ENCODE results near the gene TMEM167A. TPM values are rescaled to one million over a fixed set of nuclear protein-coding genes. Genes with fewer than 3 reads are reported as not detected.
A peak's percentile ranks its signal among the peaks of the same experiment; 100 is the strongest.

The TMEM167A gene
- total RNA-seq, 1 experiment from 2014 or later: 63.9 TPM

DNA sequence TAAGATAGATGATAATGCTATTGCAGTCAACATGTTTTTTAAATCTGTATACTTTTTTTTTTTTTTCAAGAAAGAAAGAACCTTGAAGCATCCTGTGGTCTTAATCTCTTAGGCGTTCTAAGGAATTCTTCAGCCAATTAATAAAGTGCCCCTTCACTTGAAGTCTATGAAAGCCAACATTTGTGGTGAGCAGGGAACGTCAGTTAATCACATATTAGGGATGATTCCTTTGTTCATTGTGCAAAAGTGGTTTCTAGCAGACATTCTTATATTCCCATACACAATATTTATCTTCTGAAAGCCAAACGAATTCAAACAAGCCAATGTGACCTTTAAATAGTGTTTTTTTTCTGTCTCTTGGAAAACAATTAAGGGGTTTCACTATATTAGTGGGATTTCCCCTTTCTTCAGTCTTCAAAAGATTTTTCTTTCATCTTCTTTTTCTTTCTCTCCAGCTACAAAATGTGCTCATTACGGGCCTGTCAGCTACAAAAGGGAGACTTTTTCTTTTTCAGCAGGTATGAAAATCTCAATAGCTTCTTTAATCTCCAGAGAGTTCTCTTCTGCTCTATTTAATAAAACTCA is 40.1 kb downstream of the TMEM167A start:
- DNase-seq (ENCODE audit: low read depth): no peak

DNA sequence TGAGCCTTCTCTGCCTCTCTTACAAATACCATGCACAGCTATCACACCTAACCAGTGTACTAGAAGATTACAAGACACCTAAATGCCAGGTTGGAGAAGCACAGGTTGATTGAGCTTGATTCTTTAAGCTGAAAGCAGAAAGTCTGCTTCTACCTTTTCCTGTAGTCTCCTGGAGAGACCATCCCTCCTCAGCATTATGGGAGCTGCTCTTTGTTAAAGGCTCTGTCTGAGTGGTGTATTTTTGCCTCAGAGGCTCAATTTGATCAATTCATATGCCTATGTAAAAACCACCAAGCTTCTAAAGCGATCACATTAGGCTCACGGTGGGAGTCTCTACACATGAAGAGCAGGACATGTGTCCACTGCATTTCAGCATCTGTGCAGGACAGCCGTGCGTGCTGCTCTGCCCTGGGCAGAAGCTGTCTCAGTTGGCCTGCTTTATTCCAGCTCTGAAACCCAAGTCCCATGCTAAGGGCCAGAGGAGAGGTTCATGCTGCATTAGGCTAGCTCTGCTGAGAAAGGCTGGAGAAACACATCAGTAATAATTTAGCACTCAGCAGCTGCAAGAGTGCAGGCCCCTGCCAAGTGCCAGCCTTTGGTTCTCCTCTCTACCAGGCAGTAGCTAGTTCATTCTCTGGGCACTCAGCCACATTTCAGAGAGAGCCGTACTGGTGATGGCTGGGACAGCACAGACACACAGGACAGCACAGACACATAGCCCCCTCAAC is 41.7 kb downstream of the TMEM167A start:
- no peak for DNase-seq (ENCODE audit: low read depth)

DNA sequence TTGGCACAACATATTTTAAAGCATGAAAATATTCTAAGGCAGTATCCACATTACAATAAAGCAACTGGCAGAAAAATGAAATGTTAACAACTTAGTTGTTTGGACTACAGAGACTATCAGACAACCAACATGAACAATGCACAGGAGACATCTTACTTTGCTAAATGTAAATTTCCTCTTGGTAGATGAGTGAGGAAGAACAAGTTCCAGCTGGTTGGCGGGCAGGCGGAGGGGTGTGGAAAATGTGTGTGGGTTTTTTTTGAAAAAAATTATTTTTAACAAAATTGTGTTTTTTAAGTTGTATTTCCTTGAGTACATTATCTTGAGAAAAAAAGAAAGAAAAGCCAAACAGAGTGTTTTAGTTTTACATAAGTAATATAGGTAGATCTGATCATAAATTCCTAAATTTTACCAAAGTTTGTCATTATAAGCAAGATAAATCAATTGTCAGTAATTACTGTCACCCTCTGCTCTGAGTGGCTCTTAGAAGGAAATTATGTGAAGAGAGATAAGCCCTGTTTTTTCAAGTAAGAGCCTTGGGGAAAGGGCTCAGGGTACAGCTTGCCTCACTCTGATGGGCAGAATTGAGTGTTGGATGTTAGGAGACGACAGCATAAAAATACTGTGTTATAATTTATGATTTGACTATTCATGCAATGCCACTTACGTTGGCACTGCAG is 42.5 kb downstream of the TMEM167A start:
- no peak for DNase-seq (ENCODE audit: low read depth)

DNA sequence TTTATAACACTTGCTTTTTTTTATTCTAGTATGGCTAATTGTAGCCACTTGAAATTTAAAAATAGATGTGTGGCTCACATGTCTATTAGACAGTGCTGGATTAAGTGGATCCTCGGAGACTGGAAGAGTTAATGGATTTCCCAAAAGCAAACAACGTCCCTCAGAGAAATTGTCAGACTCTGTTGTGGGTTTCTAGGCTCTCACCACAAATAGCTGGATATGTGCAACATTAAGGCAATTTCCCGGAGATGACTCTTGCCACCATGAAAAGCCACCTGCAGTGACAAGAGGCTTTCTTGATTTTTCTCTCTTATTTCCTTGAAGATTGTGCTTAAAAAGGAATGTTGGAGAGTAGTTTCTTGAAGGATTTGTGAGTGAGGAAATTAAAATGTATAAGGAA is 43.2 kb downstream of the TMEM167A start:
- no peak for DNase-seq (ENCODE audit: low read depth)

DNA sequence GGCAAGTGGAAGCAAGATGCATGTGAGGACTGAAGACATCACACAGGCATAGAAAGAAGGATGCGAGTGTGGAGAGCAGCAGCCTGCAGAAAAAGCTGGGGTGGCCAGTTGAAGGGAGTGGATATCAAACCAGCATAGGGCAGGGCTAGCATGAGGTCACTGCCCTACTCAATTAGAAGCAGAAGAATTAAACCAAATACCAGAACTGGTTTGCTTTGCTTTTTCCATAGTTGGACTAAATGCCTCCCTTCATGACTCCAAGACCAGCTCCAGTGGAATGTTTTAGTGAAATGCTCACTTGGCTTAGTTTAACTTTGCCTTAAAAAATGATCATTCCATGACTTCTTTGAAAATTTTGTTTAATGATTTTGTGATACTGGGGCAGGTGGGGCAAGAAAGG is 45.8 kb downstream of the TMEM167A start:
- DNase-seq (ENCODE audit: low read depth): no peak

DNA sequence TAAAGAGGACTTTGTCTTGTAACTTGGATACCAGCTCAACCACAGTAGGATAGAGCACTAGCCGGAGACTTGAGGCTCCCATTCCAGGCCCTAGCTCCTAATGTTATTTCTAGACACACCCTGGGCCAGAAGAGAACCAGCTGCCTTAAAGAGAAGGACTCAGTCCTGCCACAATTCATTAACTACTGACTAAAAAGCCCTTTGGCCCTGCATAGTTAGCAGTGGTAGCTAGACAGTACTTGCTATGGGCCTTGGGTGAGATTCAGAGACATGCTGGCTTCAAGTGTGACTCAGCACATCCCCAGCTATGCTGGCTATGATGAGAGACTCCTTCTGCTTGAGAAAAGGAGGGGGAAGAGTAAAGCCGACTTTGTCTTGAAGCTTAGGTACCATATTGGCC is 47.3 kb downstream of the TMEM167A start:
- peak; percentile 47 for DNase-seq (ENCODE audit: low read depth)

DNA sequence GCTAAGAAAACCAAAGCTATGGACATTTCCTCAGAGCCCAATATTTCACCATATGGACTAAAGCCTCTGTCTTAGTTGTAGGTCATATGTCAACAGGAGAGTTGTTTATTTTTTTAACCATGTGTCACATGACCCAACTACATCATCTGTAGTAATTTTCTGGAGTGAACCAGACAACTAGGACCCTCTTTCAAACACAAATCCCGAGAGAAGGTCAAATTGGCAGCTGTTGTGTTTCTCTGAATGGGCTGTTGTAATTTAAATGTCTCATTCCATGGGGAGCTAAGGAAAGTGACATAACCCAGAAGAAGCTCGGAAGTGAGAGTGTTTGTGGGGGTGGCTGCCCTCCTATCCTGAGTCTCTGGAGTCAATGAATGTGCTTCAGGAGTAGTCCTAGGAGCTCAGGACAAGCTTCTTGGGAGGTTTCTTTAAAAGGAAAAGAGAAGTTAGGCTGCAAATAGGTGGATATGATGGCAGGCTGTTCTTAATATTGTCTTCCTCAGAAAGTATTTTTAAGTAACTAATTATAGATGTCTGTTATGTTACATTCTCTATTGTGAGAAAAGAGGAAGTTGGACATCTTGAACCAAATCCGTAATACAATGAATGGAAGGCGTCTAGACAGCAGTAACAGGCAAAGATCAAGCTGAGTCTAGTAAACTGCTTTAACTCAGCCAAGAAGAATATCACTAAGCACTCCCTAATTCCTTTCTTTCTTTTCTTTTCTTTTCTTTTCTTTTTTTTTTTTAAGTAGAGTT is 50.1 kb downstream of the TMEM167A start:
- no peak for DNase-seq (ENCODE audit: low read depth)

DNA sequence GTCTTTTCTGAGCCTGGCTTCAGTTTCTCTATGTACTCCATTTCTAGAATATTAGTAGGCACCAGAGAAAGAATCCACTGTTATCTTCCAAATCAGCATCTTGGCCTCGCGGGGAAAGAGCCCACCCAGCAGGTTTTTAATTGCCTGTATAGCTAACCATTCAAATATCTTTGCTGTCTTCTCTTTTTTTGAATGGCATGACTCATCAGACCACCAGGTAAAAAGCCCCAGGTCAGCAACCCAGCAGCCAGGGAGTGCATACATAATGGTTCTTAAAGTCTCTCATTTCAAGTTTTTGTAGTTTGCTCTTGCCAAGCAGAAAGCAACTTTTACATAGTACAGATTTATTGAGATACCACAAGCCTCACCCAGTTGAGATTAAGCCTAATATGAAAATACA is 50.7 kb downstream of the TMEM167A start:
- DNase-seq (ENCODE audit: low read depth): no peak

DNA sequence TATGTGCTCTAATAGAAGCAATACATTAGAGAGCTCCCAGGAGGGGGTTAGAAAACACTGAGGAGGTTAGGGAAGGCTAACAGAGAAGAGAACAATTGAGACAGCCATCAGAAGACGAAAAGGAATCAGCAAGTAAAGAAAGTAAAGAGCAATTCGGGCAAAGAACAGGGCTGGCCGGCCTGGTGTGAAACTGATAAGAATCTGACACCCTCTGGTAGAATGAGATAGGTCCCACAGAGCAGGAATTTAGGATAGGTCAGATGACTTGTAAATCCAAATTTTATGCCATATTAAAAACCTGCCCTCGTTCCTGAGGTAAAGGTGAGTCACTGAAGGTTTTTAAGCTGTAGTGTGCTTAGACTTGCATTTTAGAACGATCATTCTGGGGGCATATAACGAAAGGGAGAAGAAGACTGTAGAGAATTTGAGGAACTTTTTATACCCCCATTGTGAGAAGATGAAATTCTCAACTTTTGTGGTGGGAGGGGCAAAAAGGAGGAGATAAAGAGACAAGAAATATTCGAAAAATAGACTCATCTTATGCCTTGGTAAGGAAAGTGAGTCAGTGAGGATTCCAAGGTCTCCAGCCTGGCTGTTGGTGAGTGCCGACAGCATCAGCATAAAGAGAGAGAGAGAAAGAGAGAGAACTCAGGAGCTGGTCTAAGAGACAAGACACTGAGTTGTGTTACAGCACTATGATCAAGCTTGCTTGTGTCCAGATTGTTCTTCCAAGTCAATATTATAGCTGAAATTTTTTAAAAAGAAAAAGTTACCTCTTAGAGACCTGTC is 51.3 kb downstream of the TMEM167A start:
- DNase-seq (ENCODE audit: low read depth): no peak

DNA sequence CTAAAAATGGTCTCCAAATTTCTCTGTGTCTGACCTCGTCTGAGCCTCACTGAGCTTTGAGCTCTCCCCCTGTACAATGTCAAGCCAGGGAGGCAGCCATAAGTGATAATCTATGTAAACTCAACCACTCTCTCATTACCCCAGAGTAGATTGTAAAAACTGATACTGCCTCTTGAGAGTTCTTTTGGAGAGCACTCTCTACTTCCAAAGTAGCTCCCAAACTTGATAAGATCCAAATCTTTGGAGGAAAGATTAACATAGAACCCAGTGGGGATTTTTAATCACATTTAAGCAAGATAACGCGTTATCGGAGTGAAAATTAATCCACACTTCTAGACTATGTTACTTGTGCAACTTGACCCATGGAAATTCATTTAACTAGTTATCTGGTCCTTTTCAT is 54.9 kb downstream of the TMEM167A start:
- no peak for DNase-seq (ENCODE audit: low read depth)

DNA sequence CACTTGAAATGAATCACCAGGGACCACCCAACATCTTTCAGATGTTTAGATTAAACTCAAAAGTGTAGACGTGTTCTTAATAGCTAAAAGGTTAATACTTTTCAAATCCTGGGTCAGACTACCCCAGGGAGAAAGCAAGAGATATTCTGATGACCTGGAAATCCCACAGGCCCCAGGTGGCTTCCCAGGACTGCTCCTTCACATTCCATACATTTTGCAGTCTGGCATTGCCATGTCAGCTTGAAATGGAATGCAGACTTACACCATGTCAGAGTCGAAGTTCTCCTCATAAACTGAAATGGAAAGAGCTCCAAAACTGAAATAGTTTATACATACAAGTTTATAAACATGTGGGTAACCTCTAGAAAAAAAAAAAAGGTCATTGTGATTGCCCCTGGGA is 61.5 kb downstream of the TMEM167A start:
- DNase-seq (ENCODE audit: low read depth): no peak

DNA sequence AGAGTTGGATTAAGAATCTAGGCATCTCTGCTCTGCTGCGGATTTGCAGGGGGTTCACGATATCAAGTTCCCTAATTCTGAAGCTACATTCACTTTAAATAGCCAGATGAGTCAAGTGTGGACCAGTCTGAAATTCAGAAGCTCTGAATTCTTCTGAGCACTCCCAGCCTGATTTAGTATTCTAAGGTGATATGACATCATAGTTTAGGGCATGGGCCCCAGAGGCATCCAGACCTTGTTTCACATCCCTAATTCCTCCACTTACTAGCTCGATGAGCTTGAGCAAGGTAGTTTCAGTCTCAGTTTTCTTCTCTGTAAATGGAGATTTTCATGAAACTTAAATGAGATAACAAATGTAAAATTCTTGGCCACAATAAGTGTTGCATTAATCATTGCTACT is 65.2 kb downstream of the TMEM167A start:
- no peak for DNase-seq (ENCODE audit: low read depth)

DNA sequence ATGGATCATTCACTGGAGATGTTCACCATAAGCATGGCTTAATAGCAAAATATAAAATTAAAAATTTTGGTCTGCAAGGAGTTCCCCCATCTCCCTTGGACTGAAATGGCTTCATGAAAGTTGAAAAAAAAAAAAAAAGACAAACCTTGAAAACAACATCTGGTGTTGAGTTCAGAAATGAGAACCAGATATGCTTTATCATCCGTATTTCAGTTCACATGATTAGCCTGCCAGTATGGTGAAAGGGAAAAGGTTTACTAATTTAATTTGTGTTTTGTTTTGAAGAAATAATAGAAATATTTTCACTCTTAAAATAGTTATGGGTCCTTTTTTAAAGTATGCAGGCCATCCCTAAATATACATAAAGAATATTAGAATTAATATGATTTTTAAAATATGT is 67.8 kb downstream of the TMEM167A start:
- DNase-seq (ENCODE audit: low read depth): no peak

DNA sequence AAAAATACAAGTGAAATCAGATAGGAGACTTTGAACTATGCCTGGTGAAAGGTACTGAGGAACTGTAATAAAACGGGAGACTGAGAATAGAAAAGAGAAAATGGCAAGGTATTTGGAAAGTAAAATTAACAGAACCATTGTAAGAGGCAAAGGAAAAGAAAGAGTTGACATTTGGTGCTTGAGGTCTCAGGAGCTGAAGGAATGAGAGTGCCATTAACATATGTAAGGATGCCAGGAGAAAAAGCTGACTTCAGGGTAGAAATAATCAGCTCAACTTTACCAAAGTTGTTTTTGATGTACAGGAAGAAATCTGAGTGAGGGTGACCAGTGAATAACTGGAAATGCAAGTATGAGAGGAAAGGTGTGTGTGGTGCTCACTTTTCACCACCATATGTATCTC is 69.4 kb downstream of the TMEM167A start:
- no peak for DNase-seq (ENCODE audit: low read depth)

DNA sequence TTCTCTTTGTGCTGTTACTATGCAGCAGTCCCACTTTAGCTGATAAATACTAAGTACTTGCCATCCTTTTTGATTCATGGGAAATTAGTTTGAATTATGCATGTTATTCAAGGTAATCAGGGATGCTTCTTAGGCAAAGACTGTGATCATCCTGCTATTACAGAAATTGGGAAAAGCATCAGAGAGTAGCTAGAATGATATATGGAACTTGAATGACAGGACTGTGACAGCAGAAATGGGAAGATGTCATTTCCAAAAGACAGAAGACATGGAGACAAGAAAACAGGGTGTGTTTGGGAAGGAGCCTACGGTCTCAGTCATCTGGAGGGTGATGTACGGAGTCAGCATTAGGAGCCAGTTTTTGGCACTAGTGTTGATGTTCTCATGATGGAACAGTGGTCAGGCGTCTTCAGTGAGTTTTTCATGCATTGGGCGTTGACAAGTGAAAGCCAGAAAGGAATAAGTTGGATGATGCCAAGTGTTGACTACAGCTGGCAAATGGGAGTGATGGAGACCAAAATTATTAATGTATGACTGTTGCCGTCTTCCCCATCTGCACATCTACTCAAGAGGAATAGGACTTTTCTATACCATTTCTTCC is 70.4 kb downstream of the TMEM167A start:
- DNase-seq (ENCODE audit: low read depth): no peak

DNA sequence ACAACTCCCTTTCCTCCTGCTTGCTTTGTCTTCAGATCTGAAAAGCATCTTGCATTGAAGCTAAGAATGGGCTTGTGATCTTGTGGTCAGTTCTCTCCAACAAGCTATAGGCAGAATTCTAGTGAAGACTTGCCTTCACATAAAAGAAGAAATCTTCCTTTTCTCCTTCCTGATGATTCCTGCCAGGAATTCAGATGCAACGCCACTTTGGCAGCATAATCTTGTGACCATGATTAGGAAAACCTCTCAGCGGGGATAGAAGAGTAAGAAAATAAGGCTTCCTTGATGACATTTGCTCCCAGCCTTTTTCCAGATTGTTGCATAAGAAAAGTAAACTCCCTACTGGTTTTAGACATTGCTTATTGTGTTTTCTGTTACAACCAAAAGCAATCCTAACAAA is 73.4 kb downstream of the TMEM167A start:
- no peak for DNase-seq (ENCODE audit: low read depth)

Small RNA genes lying within 50 kb of the gene (small RNA-seq; reads per million reads assigned to genes)
- 0.23 reads per million, percentile 9 among the genes with 10 or more reads in this experiment for gene SCARNA18

Other genes starting within 250 kb of the TMEM167A start
- 15.7 and 17.7 TPM in 2 replicates for gene XRCC4, start 153 bp upstream of the TMEM167A start, total RNA-seq (2014; rRNA removed; shearing (Covaris generic))